HG03196 (cell line): ENCODE data around the gene MYRFL.
"Not testable (repeated sequence)": the region's sequence is repeated elsewhere in the genome, so short reads cannot be mapped to it uniquely, and the experiment has no call there.

Experiments used
- ATAC-seq: cut with Tn5 transposase; IDR thresholded peaks from one replicate; pipeline ENCODE4 v1.9.1; 2021; ENCODE audit not compliant: unreplicated experiment

The MYRFL gene

DNA sequence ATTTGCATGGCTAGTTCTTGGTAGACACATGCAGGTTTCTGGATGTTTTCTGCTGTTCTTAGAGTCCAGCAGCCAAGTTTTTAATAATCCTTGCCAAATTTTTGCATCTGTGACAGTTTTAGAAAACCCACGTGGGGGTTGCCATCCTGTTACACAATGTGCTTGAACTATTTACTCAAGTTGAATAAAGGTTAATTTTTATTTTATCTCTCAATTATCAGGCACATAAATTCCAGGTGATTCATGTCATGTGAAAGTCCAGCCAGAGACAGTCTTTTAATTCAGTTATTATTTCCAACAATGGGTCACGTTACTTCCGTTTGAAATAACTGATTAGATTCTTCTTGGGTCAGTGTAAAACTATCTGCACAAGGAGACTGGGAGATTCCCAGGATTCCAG is 15.7 kb downstream of the MYRFL start:
- ATAC-seq = no peak

DNA sequence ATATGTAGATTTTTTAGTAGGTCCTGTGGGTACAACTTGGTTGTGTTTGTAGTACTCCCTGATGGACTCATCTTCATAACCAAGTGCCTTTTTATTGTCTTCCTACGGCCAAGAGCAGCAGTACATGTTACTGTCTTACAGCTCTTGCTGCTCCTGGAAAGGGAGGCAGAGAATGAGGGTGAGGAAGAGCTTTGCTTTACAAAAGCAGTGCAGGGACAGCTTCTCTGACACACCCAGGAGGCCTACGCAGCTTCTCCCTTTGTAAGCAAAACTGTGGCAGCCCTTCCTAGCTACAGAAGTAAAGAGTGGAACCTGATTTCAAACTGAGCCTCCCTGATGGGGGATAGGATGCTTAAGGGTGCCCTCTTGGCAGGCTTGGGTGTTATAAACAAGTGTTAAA is 18.6 kb downstream of the MYRFL start:
- no peak for ATAC-seq

DNA sequence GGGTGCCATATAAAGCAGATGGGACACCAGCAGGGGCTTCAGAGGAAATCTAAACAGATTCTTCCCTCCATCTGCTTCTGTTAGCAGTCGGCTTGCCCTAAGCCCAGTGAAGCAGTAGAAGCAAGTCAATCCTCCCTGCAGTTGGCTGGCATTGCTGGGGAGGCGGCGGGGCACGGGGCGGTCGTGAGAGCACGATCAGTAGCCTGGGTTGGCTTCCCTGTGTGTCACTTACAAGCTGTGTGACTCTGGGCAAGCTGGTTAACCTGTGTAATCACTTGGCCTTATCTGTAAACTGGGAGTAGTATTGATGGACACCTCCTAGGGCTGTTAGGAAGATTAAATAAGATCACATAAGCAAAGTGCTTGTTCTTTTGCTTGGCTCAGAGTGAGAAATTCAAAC is 19.4 kb downstream of the MYRFL start:
- no peak for ATAC-seq

DNA sequence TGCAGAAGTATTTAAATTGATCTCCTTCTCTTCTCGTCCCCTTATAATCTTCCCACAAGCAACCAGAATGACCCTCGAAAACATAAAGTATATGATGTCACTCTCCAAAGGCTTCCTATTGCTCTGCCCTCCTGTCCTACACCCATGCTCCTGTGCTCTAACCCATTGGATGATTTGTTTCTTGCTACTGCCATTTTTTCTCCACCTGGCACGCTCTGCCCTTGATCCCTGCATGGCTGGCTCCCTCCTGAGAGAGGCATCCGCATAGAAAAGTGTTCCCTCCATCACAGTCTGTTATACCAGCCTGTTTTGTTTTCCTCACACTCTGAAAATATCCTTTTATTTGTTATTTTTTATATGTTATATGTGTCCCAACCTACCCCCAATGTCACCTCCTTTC is 19.8 kb downstream of the MYRFL start:
- ATAC-seq = no peak

DNA sequence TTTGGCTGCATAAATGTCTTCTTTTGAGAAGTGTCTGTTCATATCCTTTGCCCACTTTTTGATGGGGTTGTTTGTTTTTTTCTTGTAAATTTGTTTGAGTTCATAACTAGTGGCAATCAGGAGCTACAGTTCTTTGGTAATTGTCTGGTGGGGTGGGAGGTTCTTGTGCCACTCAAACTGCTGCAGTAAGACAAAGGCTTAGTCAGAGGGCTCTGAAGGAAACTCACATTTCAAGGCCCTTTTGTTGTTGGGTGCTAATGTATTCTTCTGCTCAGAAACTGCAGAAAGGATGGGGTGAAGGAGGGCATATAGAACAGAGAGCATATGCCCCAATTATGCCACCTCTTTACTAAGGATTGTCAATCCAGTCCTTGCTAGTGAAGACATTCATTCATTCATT is 21.9 kb downstream of the MYRFL start:
- no peak for ATAC-seq

DNA sequence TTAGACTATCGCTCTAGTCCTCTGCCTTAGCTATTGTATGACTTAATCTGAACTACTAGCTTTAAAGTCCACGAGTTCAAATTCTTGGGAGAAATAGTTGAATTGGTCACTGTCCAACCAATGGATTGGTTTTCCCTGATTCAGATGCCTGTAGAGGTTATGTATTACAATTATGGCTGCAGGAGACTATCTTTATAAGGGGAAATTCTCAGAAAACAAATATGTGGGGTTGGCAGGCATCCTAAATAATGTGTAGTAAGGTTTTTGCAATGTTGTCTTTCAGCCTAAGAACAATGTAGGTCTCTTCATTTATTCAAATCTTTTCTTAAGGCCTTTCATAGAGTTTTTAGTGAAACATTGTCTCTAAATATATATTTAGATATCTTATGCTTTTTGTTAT is 26.9 kb downstream of the MYRFL start:
- ATAC-seq = no peak

DNA sequence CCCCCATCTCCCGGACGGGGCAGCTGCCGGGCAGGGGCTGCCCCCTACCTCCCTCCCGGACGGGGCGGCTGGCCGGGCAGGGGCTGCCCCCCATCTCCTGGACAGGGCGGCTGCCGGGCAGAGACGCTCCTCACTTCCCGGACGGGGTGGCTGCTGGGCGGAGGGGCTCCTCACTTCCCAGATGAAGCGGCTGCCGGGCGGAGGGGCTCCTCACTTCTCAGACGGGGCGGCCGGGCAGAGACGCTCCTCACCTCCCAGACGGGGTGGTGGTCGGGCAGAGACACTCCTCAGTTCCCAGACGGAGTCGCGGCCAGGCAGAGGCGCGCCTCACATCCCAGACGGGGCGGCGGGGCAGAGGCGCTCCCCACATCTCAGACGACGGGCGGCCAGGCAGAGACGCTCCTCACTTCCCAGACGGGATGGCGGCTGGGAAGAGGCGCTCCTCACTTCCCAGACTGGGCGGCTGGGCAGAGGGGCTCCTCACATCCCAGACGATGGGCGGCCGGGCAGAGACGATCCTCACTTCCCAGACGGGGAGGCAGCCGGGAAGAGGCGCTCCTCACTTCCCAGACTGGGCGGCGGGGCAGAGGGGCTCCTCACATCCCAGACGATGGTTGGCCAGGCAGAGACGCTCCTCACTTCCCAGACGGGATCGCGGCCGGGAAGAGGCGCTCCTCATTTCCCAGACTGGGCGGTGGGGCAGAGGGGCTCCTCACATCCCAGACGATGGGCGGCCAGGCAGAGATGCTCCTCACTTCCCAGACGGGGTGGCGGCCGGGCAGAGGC is 28.3 kb downstream of the MYRFL start:
- not testable (repeated sequence) for ATAC-seq

DNA sequence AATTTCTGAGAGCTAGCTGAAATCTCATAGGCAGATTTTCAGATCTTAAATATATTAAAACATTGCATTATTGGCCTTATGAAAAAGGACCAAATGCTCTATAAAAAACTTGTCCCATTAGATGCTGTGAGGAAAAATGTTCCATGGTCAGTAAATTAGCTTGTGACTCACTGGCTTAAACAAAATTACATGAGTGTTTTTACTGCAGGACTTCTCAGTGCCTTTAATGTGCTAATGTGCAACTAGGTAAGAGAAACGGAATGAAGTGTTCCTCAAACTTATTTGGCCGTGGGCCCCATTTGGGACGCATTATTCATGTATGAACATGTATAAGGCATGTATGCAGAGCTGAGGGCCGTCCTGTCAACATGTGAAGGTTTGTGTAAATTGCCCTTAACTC is 41.7 kb downstream of the MYRFL start:
- no peak for ATAC-seq

DNA sequence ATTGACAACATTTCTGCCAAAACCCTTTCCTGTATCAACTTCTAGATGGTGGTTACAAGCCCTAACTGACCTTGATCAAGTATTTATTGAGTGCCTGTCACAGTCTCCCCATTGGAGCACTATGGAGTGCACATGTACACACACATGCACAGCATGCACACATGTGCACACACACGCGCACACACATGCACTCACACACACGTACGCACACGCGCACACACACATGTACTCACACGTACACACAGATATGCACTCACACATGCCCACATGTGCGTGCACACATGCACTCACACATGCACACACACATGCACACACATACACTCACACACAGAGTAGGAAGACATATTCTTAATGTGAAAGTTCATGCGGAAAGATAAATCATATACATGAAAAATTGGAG is 43.7 kb downstream of the MYRFL start:
- ATAC-seq = no peak

DNA sequence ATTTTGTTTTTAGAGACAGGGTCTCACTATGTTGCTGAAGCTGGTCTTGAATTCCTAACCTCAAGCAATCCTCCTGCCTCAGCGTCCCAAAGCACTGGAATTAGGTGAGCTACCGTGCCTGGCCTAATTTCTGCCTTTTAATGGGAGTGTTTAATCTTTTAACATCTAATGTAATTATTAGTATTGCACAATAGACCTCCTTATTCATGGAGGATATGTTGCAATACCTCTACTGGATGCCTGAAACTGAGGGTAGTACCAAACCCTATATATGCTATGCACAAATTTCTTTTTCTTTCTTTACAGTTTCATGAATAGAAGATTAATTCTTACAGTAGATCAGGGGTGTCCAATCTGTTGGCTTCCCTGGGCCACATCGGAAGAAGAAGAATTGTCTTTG is 47.8 kb downstream of the MYRFL start:
- no peak for ATAC-seq

DNA sequence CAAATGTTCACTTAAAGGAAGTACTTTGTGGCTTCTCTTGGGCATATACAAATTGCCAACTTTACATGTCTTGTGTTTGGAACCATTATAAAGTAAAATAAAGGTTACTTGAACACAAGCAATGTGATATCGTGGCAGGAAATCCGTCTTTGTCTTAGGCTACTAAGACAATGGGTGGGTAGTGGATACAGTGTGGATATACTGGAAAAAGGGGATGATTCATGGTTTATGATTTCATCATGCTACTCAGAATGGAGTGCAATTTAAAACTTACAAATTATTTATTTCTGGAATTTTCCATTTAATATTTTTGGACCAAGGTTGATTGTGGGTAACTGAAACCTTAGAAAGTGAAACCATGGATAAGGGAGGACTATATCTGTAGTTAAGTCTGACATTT is 48.4 kb downstream of the MYRFL start:
- ATAC-seq = no peak

DNA sequence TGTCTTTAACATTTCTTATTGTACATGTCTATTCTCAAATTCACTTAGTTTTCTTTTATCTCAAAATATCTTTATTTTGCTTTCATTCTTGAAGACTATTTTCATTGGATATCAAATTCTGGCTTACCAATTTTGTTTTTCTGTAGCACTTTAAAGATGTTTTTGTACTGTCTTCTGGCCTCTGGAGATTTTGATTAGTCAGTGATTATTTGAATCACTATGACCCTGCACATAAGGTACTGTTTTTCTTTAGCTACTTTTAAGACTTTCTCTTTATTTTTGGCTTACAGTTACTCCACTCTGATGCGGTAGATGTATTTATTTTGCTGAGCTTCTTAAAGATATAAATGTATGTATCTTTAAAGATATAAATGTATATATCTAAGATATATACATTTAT is 49.6 kb downstream of the MYRFL start:
- ATAC-seq = no peak

DNA sequence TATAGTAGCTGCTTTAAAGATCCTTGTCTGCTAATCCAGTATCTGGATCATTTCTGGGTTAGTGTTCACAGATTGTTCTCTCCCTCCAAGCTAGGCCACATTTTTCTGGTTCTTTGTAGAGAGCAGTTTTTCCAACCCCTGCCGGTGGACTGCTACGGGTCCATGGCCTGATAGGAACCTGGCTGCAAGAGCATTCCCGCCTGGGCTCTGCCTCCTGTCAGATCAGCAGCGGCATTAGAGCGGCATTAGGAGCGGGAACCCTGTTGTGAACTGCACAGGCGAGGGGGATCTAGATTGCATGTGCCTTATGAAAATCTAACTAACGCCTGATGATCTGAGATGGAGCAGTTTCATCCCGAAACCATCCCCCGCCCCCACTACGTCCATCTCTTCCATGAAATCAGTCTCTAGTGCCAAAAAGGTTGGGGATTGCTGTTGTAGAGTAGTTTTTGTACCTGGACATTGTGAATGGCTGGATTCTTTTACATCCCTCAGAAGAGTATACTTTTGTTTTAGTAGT is 50.4 kb downstream of the MYRFL start:
- no peak for ATAC-seq

DNA sequence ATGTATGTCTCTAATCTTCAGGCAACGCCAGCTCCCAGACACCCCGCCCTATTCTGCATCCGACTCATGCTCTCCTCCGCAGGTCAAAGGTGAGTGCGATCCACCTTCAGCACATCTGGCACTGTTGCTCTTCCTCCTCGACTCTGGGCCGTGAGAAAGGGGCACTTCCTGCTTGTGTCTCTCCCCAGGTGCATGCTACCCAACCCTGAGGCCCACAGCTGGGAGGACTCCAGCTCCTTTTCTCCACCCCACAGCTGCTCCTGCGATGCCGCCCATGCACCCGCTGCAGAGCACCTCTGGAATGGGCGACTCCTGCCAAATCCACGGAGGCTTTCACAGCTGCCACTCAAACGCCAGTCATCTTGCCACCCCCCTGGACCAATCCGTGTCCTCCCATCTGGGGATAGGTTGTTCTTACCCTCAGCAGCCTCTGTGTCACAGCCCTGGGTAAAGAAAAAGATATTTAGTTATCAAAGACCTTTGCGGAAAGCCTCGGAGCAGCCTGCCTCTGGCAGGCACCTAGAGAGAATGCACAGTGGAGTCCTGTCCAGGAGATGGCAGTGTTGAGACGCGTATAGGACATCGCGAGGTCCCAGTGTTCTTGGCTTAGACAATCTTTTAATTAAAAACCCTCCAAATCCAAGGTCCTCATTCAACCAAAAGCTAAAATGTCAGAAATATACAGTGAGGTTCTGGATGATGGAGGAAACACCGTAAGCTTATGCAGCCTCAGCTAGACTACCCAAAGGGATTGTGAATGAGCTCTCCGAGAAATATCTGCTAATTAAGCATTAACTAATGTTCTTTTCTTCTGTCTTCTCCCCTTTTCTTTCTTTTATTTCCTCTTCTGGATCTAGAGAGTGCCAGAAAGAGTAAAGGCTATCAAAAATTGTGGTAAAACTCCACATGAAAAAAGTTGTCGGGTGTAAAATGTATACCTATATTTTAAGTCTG is 54.3 kb downstream of the MYRFL start:
- peak; percentile 90 for ATAC-seq

DNA sequence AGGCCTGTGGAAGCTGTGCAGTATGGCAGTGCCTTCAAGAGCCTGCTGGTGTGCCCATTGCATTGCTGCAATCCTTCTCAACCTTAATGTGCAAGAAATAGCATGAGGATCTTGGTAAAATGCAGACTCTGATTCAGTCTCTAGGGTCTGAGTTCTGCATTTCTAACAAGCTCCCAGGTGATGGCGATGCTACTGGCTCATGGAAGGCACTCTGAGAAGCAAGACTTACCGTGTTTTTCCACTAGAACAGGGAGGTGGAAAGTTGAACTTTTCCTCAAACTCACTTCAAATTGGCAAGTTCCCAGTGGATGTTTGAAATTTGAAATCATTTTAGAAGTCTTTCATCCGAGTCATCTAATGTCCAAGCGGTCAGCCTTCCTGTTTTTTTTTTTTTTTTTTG is 55.5 kb downstream of the MYRFL start:
- no peak for ATAC-seq

DNA sequence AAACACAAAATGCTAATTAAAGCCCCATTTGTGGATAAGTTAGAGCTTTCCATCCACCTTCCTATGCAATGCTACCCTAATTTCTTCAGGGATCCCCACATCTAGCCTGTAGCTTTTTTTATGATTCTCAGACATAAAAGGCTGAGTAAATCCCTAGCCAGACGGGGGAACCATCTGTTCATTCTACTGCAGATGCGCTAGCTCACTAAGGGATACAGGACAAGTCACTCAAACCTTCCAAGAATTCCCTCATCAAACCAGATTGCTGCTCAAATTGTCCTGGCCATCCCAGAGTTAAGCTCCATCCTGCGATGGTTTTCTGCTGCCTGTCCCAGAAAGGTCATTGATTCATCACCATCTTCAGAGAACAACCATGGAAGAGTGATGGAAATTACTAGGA is 56.7 kb downstream of the MYRFL start:
- ATAC-seq = no peak

DNA sequence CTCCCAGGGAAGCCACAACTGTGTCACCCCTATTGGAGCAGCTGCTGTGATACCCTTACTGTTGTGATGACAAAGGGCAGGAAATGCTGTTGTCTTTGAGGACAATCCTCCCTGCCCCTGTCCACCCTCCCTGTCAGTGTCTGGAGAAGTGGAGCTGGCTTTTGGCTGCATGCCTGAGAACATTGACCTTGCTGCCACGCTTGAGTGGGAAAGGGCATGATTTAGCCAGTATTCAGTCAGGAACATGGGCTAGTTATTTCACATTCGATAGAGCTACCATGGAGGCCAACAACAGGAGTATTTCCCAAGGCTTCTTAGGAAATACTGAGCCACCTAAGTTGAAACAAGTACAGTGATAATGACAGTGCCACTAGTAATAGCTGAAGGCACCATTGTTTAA is 59.4 kb downstream of the MYRFL start:
- ATAC-seq = no peak

DNA sequence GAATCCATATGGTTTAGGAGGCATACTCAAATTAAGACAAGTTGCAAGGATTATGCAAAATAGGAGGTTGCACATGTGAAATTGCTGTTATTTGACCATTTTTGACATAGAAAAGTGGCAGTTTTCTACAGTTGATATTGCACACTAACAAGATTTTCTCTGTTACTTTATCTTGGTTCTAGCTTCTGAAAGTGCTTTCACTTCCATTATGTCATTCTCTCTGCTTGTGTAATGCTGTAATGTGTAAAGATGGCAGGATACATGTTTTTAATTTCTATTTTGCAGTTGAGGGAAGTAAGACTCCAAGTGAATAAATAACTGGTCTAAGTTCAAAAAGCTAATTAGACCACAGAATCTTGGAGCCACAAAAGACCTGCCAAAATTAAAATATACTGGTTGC is 60.6 kb downstream of the MYRFL start:
- no peak for ATAC-seq

DNA sequence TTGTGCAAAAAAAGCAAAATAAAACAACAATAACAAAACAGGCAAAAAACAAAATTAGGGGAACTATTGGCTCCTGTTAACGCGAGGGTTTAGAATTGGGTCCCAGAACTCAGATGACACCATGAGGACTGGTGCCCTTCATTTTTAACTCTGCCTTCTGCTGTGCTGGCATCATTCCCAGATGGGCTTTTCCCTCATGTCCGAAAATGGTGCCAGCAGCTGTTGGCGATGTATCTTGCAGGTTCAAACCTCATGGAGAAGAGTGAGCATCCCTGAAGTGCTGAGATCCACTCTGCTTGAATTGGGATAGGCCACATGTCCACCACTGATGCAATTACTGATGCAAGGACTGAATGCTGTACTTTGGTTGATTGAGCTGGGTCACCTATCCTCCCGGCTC is 61.1 kb downstream of the MYRFL start:
- ATAC-seq = no peak

DNA sequence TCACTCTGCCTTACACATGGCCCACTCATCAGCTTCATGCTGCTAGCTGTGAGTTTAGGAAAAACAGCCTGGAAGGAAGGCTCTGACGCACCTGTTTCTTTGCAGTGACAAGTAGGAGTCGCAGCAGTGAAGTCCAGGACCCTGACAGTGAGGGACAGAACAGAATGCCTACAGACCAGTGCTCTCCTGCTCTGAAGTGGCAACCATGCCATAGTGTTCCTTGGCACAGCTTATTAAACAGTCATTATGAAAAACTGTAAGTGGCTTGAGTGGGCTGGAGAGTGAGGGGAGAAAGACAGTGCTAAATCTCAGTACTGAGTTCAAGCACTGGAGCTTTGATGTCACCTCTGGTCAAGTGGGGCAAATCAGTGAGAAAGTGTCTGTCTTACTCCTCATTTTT is 61.7 kb downstream of the MYRFL start:
- no peak for ATAC-seq

DNA sequence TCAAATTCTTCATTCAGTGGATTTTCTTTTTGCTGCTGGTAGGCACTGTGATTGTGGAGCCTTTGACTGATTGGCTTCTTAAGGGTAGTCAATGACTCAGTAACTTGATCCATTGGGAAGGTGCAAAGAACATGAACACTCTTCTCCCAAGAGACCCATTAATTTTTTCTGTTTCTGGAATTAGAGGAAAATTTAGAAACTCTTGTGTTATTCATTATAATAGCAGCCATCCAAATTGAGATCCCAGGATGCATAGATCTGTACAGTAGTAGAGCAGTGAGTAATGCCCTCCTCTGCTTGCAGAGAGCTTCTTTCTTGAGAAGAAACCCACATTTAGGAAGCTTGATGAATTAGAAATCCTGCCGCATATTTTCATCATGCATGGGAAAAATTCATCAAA is 63.9 kb downstream of the MYRFL start:
- ATAC-seq = no peak

DNA sequence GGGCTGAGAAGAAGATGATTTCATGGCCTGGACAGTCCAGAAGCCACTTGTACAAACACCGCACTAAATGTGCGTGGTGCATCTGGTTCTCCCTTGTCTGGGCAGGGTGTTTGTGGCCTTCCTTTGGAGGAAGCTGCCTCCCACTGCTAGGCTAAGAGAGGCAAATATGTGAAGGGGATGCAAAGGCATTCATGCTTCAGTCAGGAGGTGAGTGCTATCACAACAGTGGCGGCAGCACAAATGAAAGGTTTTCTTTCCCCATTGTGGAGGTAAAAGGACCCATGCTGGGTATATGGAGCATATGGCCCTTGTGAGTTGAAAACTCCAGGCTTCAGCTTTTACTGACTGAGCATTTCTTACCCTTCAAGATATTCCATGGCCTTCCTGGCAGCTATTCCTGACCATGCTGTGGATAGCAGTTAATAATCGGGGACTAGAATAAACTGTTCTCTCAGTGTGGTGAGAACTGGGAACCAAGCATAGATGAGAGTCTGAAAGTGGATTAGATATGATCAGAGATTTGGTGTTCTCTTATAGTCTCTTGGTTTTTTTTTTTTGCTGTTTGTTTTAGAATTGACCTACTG is 69.9 kb downstream of the MYRFL start:
- ATAC-seq = no peak
